Measurements from ENCODE around the gene TMED5. TPM values are rescaled to one million over a fixed set of nuclear protein-coding genes. Genes with fewer than 3 reads are reported as not detected.
A peak's percentile ranks its signal among the peaks of the same experiment; 100 is the strongest.
"Not testable (repeated sequence)": the region's sequence is repeated elsewhere in the genome, so short reads cannot be mapped to it uniquely, and the experiment has no call there.

TMED5 gene
- polyA plus RNA-seq, 1 donor from 2014 or later, result 22.3 TPM

DNA sequence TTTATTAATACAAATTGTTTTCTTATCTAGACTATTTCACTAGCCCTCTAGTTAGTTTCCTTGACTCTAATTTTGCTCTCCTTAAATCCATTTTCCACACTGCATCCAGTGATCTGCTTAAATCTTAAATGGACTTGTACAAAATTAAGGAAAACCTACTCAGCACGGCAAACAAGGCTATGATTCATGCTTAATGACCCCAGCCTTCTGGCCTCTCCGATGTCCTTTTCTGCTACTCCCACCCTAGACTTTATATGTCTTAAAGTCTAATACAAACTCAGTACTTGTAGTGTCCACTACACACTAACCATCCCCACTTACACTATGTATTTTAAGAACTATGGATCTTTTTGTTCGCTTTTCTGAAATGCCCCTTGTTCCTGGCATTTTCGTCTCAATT, 2.2 kb downstream of the TMED5 start:
- Histone ChIP-seq H2AFZ (ENCODE audit: low read depth, low read length) (no peak overlapping the region), H3K9me2 (ENCODE audit: insufficient read depth, low read length) (no peaks in the 10 kb centered on the region), H3K36me3 (ENCODE audit: insufficient read depth, low read length) (no peaks in the 10 kb centered on the region), H3K27ac (ENCODE audit: low read length) (no peak overlapping the region), H3K4me2 (ENCODE audit: low read length) (peak overlapping the region; percentile 20), H3F3A (ENCODE audit: insufficient read depth, low read length, poor library complexity, severe bottlenecking) (no peaks in the 10 kb centered on the region), H3K4me3 (ENCODE audit: low read length) (peak overlapping the region; percentile 80), H3K27me3 (ENCODE audit: insufficient read depth, low read depth, low read length) (no peaks in the 10 kb centered on the region), H3K9ac (ENCODE audit: low read length) (no peak overlapping the region), H3K79me2 (replicated peaks; ENCODE audit: insufficient read depth, low read length) (peaks cover 25% of the 10 kb centered on the region), H4K20me1 (ENCODE audit: insufficient read depth) (no peaks in the 10 kb centered on the region), H3K9me3 (ENCODE audit: low read length) (no peaks in the 10 kb centered on the region)
- TF ChIP-seq RAD21 (conservative IDR thresholded peaks at IDR 0.05), result no peak
- TF ChIP-seq, protein P1, sequence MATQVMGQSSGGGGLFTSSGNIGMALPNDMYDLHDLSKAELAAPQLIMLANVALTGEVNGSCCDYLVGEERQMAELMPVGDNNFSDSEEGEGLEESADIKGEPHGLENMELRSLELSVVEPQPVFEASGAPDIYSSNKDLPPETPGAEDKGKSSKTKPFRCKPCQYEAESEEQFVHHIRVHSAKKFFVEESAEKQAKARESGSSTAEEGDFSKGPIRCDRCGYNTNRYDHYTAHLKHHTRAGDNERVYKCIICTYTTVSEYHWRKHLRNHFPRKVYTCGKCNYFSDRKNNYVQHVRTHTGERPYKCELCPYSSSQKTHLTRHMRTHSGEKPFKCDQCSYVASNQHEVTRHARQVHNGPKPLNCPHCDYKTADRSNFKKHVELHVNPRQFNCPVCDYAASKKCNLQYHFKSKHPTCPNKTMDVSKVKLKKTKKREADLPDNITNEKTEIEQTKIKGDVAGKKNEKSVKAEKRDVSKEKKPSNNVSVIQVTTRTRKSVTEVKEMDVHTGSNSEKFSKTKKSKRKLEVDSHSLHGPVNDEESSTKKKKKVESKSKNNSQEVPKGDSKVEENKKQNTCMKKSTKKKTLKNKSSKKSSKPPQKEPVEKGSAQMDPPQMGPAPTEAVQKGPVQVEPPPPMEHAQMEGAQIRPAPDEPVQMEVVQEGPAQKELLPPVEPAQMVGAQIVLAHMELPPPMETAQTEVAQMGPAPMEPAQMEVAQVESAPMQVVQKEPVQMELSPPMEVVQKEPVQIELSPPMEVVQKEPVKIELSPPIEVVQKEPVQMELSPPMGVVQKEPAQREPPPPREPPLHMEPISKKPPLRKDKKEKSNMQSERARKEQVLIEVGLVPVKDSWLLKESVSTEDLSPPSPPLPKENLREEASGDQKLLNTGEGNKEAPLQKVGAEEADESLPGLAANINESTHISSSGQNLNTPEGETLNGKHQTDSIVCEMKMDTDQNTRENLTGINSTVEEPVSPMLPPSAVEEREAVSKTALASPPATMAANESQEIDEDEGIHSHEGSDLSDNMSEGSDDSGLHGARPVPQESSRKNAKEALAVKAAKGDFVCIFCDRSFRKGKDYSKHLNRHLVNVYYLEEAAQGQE (IDR thresholded peaks at IDR 0.05; ENCODE audit: borderline replicate concordance), result no peak
- TF ChIP-seq POLR2AphosphoS5 (IDR thresholded peaks at IDR 0.05), result no peak
- TF ChIP-seq EP300 (conservative IDR thresholded peaks at IDR 0.05; ENCODE audit: poor library complexity, severe bottlenecking), result no peak
- no peak for TF ChIP-seq MXI1 (conservative IDR thresholded peaks at IDR 0.05; ENCODE audit: poor library complexity, severe bottlenecking)
- TF ChIP-seq, protein P2, sequence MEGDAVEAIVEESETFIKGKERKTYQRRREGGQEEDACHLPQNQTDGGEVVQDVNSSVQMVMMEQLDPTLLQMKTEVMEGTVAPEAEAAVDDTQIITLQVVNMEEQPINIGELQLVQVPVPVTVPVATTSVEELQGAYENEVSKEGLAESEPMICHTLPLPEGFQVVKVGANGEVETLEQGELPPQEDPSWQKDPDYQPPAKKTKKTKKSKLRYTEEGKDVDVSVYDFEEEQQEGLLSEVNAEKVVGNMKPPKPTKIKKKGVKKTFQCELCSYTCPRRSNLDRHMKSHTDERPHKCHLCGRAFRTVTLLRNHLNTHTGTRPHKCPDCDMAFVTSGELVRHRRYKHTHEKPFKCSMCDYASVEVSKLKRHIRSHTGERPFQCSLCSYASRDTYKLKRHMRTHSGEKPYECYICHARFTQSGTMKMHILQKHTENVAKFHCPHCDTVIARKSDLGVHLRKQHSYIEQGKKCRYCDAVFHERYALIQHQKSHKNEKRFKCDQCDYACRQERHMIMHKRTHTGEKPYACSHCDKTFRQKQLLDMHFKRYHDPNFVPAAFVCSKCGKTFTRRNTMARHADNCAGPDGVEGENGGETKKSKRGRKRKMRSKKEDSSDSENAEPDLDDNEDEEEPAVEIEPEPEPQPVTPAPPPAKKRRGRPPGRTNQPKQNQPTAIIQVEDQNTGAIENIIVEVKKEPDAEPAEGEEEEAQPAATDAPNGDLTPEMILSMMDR (IDR thresholded peaks at IDR 0.05; ENCODE audit: poor library complexity, severe bottlenecking), result no peak
- TF ChIP-seq EZH2 (IDR thresholded peaks at IDR 0.05; ENCODE audit: borderline replicate concordance, insufficient read depth, low read length, poor library complexity, severe bottlenecking), result no peak
- TF ChIP-seq SMC3 (conservative IDR thresholded peaks at IDR 0.05; ENCODE audit: poor library complexity), result no peak
- no peak for TF ChIP-seq TAF1 (IDR thresholded peaks at IDR 0.05; ENCODE audit: low read depth)

DNA sequence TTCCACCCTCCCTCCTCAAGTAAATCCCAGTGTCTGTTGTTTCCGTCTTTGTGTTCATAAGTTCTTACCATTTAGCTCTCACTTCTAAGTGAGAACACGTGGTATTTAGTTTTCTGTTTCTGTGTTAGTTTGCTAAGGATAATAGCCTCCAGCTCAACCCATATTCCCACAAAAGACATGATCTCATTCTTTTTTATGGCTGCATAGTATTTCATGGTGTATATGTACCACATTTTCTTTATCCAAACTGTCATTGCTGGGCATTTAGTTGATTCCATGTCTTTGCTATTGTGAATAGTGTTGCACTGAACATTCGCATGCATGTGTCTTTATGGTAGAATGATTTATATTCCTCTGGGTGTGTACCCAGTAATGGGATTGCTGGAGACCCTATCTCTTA, 5.6 kb downstream of the TMED5 start:
- H3K27ac ChIP-seq (ENCODE audit: low read length); H3K9me3 ChIP-seq (ENCODE audit: low read length); H3K27me3 ChIP-seq (ENCODE audit: insufficient read depth, low read depth, low read length); H3F3A ChIP-seq (ENCODE audit: insufficient read depth, low read length, poor library complexity, severe bottlenecking); H4K20me1 ChIP-seq (ENCODE audit: insufficient read depth); H2AFZ ChIP-seq (ENCODE audit: low read depth, low read length); H3K9ac ChIP-seq (ENCODE audit: low read length); H3K4me3 ChIP-seq (ENCODE audit: low read length); H3K4me2 ChIP-seq (ENCODE audit: low read length); H3K36me3 ChIP-seq (ENCODE audit: insufficient read depth, low read length); H3K9me2 ChIP-seq (ENCODE audit: insufficient read depth, low read length): not testable (repeated sequence)
- H3K79me2 ChIP-seq (replicated peaks; ENCODE audit: insufficient read depth, low read length), result peaks cover 35% of the 10 kb centered on the region

DNA sequence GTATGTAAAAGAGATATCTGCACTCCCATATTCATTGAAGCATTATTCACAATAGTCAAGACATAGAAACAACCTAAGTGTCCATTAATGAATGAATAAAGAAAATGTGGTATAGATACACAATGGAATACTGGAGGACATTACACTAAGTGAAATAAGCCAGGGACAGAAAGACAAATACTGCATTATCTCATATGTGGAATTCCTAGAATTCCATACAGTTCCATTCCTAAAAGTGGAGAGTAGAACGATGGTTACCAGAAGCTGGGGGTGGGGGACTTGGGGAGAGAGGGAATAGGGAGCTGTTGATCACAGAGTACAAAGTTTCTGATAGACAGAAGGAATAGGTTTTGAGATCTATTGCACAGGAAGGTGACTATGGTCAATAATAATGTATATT, 7.4 kb downstream of the TMED5 start:
- Histone ChIP-seq H3K9ac (ENCODE audit: low read length) (no peak overlapping the region), H3F3A (ENCODE audit: insufficient read depth, low read length, poor library complexity, severe bottlenecking) (no peaks in the 10 kb centered on the region), H4K20me1 (ENCODE audit: insufficient read depth) (no peaks in the 10 kb centered on the region), H3K4me3 (ENCODE audit: low read length) (no peak overlapping the region), H3K27me3 (ENCODE audit: insufficient read depth, low read depth, low read length) (no peaks in the 10 kb centered on the region), H3K36me3 (ENCODE audit: insufficient read depth, low read length) (no peaks in the 10 kb centered on the region), H2AFZ (ENCODE audit: low read depth, low read length) (no peak overlapping the region), H3K9me2 (ENCODE audit: insufficient read depth, low read length) (no peaks in the 10 kb centered on the region), H3K27ac (ENCODE audit: low read length) (no peak overlapping the region), H3K9me3 (ENCODE audit: low read length) (no peaks in the 10 kb centered on the region), H3K4me2 (ENCODE audit: low read length) (no peak overlapping the region), H3K79me2 (replicated peaks; ENCODE audit: insufficient read depth, low read length) (peaks cover 23% of the 10 kb centered on the region)
- TF ChIP-seq SMC3 (conservative IDR thresholded peaks at IDR 0.05; ENCODE audit: poor library complexity) (no peak), EP300 (conservative IDR thresholded peaks at IDR 0.05; ENCODE audit: poor library complexity, severe bottlenecking) (no peak), RAD21 (conservative IDR thresholded peaks at IDR 0.05) (no peak), TAF1 (IDR thresholded peaks at IDR 0.05; ENCODE audit: low read depth) (no peak), MXI1 (conservative IDR thresholded peaks at IDR 0.05; ENCODE audit: poor library complexity, severe bottlenecking) (no peak), EZH2 (IDR thresholded peaks at IDR 0.05; ENCODE audit: borderline replicate concordance, insufficient read depth, low read length, poor library complexity, severe bottlenecking) (no peak), POLR2AphosphoS5 (IDR thresholded peaks at IDR 0.05) (no peak)
- TF ChIP-seq, protein P1 (IDR thresholded peaks at IDR 0.05; ENCODE audit: borderline replicate concordance), result no peak
- TF ChIP-seq, protein P2 (IDR thresholded peaks at IDR 0.05; ENCODE audit: poor library complexity, severe bottlenecking), result no peak
